ENCODE measurements around the gene RTN4IP1.

- no peak for TF ChIP-seq YY1 (IDR thresholded peaks at IDR 0.05; ENCODE audit: insufficient read depth, insufficient read length)
- no peak for TF ChIP-seq SUZ12 (IDR thresholded peaks at IDR 0.05; ENCODE audit: extremely low read depth, insufficient read depth, insufficient read length)
- no peak for TF ChIP-seq ZNF274 (IDR thresholded peaks at IDR 0.05; ENCODE audit: low read depth, low read length)
Observed at GRCh38 chr6:106667022-106667402, 37.7 kb upstream of the RTN4IP1 start.
